VCaP (cell line): ENCODE measurements around the gene MPL.

Source experiments
- H3K27ac ChIP-seq: fragments of 450-650 bp; 2 replicates; pipeline ENCODE4 v1.5.1; 2017
- TF ChIP-seq, protein P1 (sequence below): fragments of 450-650 bp; conservative IDR thresholded peaks from 2 replicates; pipeline ENCODE4 v1.5.1; 2017; ENCODE audit warnings: mild to moderate bottlenecking, moderate library complexity

MPL gene

GRCh38 chr1:43402089-43402865, 64.7 kb downstream of the MPL start:
- H3K27ac ChIP-seq = no peak overlapping the region
- TF ChIP-seq, protein P1, sequence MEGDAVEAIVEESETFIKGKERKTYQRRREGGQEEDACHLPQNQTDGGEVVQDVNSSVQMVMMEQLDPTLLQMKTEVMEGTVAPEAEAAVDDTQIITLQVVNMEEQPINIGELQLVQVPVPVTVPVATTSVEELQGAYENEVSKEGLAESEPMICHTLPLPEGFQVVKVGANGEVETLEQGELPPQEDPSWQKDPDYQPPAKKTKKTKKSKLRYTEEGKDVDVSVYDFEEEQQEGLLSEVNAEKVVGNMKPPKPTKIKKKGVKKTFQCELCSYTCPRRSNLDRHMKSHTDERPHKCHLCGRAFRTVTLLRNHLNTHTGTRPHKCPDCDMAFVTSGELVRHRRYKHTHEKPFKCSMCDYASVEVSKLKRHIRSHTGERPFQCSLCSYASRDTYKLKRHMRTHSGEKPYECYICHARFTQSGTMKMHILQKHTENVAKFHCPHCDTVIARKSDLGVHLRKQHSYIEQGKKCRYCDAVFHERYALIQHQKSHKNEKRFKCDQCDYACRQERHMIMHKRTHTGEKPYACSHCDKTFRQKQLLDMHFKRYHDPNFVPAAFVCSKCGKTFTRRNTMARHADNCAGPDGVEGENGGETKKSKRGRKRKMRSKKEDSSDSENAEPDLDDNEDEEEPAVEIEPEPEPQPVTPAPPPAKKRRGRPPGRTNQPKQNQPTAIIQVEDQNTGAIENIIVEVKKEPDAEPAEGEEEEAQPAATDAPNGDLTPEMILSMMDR = no peak
